ENCODE data around the gene PPIA. TPM values are rescaled to one million over a fixed set of nuclear protein-coding genes. Genes with fewer than 3 reads are reported as not detected.

The PPIA gene
- total and polyA plus RNA-seq, 3 donors from 2014 or later = 616 to 918 (median 873) TPM

- TF ChIP-seq POLR2A (IDR thresholded peaks at IDR 0.05) = no peak
- TF ChIP-seq, protein P1, sequence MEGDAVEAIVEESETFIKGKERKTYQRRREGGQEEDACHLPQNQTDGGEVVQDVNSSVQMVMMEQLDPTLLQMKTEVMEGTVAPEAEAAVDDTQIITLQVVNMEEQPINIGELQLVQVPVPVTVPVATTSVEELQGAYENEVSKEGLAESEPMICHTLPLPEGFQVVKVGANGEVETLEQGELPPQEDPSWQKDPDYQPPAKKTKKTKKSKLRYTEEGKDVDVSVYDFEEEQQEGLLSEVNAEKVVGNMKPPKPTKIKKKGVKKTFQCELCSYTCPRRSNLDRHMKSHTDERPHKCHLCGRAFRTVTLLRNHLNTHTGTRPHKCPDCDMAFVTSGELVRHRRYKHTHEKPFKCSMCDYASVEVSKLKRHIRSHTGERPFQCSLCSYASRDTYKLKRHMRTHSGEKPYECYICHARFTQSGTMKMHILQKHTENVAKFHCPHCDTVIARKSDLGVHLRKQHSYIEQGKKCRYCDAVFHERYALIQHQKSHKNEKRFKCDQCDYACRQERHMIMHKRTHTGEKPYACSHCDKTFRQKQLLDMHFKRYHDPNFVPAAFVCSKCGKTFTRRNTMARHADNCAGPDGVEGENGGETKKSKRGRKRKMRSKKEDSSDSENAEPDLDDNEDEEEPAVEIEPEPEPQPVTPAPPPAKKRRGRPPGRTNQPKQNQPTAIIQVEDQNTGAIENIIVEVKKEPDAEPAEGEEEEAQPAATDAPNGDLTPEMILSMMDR (IDR thresholded peaks at IDR 0.05) = no peak
Measured at GRCh38 chr7:44768628-44769371, 27.7 kb upstream of the PPIA start.

DNA sequence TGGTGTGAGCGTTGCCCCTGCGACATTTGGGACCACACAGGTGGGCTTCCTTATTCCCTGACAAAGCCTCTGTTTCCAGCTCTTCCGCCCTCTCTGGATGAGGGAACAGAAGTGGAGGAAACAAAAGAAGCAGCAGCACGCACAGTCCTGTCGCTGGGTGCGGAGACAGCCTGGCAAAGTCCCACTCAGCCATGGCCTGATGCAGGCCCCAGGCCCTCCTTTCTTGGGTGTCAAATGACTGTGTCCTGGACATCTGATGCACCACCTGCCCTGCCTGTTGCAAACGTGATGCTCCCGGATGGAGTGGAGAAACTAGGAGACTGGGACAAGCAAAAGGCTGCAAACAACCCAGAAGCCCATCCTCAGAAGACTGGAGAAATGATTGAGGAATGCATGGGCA, 27.1 kb upstream of the PPIA start:
- Histone ChIP-seq H3K27ac (peak overlapping the region; percentile 49 to 77), H3K36me3 (ENCODE audit: low read depth, missing control alignments) (no peaks in the 10 kb centered on the region), H3K4me1 (peaks cover 33% of the 10 kb centered on the region), H3K9me3 (no peaks in the 10 kb centered on the region), H3K4me3 (no peak overlapping the region), H3K27me3 (no peaks in the 10 kb centered on the region)
- no peak for DNase-seq
- WGBS, 2 donors = 70 to 74% methylated on average over 8 of the region's 8 CpGs
- TF ChIP-seq POLR2A (IDR thresholded peaks at IDR 0.05) = no peak
- TF ChIP-seq, protein P1 (IDR thresholded peaks at IDR 0.05) = no peak
- intact Hi-C loops (cut with DNase I; ENCODE audit: low total_unique reads) = no loop called here

More at GRCh38 chr7:44768628-44769371, 27.7 kb upstream of the PPIA start:
- Histone ChIP-seq H3K36me3 (ENCODE audit: low read depth, missing control alignments) (no peaks in the 10 kb centered on the region), H3K9me3 (no peaks in the 10 kb centered on the region), H3K27me3 (no peaks in the 10 kb centered on the region), H3K4me1 (peaks cover 33% of the 10 kb centered on the region), H3K4me3 (no peak overlapping the region), H3K27ac (peak overlapping the region; percentile 49 to 77)
- no peak for DNase-seq
- WGBS, 2 donors = 50 to 79% methylated on average over 4 to 11 of the region's 11 CpGs
- intact Hi-C loops (cut with DNase I; ENCODE audit: low total_unique reads) = no loop called here

- 32 to 34% methylated on average over 10 of the region's 10 CpGs for WGBS, 2 donors
- intact Hi-C loops (cut with DNase I; ENCODE audit: low total_unique reads) = no loop called here
Measured at GRCh38 chr7:44769776-44770294, 26.6 kb upstream of the PPIA start.

DNA sequence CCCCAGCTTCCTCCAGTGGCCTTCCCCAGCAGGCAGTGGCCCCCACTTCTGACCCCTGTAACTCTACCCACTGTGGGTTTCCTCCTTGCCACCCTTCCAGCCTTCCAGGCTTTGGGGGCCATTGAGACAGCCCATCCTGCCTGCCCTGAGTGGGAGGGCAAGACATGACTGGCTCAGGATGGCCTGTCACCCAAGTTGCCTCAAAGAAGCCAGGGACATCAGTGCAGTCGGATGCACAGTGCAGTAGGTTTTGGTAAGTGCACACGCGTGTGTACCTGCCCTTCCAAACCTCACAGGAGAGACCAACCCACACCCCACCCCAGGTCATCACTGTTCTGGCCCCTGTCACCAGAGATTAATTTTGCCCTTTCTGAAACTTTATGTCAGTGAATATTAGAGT, 25.1 kb upstream of the PPIA start:
- no peaks in the 10 kb centered on the region for H3K27me3 ChIP-seq
- H3K4me3 ChIP-seq = no peak overlapping the region
- 78 to 83% methylated on average over 3 of the region's 3 CpGs for WGBS, 2 donors
- H3K4me1 ChIP-seq = peaks cover 33% of the 10 kb centered on the region
- intact Hi-C loops (cut with DNase I; ENCODE audit: low total_unique reads) = no loop called here
- no peak for TF ChIP-seq POLR2A (IDR thresholded peaks at IDR 0.05)
- TF ChIP-seq, protein P1 (IDR thresholded peaks at IDR 0.05) = no peak
- no peaks in the 10 kb centered on the region for H3K36me3 ChIP-seq (ENCODE audit: low read depth, missing control alignments)
- no peak for DNase-seq
- H3K9me3 ChIP-seq = no peaks in the 10 kb centered on the region
- no peak overlapping the region for H3K27ac ChIP-seq

More at GRCh38 chr7:44769776-44770294, 26.6 kb upstream of the PPIA start:
- Histone ChIP-seq H3K36me3 (ENCODE audit: low read depth, missing control alignments) (no peaks in the 10 kb centered on the region), H3K27me3 (no peaks in the 10 kb centered on the region), H3K9me3 (no peaks in the 10 kb centered on the region), H3K4me1 (peaks cover 33% of the 10 kb centered on the region), H3K4me3 (no peak overlapping the region), H3K27ac (peak overlapping the region in 1 of 2 donors; percentile 77)
- TF ChIP-seq, protein P1 (IDR thresholded peaks at IDR 0.05) = no peak
- TF ChIP-seq POLR2A (IDR thresholded peaks at IDR 0.05) = no peak
- no peak for DNase-seq

All from testis (tissue), 3 donors.